ENCODE data around the gene VPS13C.

DNA sequence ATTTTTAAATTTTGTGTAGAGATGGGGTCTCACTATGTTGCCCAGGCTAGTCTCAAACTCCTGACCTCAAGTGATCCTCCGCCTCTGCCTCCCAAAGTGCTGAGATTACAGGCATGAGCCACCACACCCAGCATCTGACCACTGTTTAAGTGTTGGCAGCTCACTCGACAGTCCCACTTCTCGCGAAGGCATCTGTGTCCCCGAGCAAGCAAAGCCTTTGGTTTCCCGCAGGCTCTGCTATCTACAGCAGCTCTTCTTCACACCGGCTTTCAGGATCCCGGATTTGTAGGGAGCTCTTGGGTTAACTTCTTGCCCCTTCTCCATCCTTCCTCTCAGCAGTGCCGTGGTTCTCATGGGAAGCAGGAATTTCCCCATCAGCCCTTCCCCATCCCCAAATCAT, 240.9 kb downstream of the VPS13C start:
- TF ChIP-seq, protein P1, sequence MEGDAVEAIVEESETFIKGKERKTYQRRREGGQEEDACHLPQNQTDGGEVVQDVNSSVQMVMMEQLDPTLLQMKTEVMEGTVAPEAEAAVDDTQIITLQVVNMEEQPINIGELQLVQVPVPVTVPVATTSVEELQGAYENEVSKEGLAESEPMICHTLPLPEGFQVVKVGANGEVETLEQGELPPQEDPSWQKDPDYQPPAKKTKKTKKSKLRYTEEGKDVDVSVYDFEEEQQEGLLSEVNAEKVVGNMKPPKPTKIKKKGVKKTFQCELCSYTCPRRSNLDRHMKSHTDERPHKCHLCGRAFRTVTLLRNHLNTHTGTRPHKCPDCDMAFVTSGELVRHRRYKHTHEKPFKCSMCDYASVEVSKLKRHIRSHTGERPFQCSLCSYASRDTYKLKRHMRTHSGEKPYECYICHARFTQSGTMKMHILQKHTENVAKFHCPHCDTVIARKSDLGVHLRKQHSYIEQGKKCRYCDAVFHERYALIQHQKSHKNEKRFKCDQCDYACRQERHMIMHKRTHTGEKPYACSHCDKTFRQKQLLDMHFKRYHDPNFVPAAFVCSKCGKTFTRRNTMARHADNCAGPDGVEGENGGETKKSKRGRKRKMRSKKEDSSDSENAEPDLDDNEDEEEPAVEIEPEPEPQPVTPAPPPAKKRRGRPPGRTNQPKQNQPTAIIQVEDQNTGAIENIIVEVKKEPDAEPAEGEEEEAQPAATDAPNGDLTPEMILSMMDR (IDR thresholded peaks at IDR 0.05) = no peak
- no peak for TF ChIP-seq POLR2A (IDR thresholded peaks at IDR 0.05)
